AML-193 (cell line): ENCODE measurements around the gene ITGA1.

Experiments used
- DNase-seq, 2 experiments: peaks; one replicate each; lab custom pipeline; 2025; lab: John Stamatoyannopoulos, UW

The ITGA1 gene

DNA sequence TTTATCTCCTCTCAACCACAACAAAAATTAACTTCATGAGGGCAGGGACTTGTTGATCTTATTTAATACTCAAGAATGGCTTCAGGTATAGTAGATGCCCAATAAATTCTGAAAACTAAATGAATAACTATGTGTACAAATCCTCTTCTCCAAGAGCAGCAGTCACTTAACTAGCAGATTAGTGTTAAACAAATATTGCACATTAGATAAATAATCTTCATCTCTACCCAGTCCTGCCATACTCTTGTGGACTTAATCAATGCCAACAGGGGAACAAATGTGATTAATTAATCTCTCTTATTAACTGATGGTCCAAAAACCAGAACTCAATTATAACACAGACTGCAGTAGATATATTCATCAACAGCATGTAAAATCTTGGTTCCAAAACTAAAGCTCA, 15.0 kb upstream of the ITGA1 start:
- no peak for DNase-seq

DNA sequence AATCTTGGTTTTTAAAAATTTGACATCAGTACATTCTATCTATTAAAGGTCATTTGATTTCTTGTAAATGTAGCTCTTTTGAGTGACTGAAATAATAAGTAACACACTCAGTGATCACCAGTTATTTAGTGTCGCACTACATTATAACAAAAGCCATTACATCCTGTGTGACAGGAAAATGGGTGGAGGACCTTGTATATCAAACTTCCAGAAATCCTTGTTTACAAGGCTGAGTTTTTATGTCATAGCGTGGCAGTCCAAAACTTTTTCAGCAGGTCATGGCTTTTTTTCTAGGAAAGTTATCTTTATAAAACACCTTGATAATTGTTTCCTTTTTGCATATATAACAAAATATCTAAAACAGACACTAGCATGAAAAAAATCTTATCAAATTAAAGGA, 14.4 kb upstream of the ITGA1 start:
- no peak for DNase-seq

DNA sequence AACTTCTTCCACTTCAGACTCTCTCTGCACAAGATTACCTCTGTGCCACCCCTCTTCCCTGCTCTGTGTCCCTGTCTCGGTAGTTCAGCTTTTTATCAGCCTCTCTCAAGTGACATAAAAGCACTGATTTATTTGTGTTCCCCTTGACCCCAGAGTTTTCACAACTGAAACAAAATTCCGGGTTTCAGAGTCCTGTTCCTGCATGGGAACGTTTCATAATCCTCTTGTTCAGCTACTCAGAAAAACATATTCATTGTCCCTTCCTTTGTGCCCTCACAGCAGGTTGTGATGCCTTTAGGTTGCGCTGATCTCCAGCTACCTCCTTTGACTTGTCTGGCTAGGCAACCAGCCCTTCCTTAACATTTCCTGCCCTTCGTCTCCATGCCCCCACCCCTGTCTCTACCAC, 13.7 kb upstream of the ITGA1 start:
- DNase-seq = no peak

DNA sequence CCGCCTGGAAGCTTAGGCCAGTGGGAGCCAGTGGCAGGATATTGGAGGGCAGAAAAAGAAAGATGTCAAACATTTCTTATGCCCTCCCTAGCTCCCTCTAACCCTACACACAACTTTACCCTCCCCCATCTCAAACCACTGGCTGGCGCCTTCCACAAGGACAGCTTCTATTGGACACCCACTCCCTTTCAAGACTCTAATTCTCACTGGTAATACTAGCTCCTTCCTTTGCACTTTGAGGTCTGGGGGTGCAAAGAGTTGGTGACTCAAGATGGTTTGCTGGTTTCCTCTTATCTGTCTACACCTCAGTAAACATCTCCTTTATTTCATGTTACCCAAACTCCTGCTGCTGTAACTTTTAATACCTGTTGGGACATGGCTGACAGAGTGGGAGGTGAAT, 11.6 kb upstream of the ITGA1 start:
- no peak for DNase-seq

DNA sequence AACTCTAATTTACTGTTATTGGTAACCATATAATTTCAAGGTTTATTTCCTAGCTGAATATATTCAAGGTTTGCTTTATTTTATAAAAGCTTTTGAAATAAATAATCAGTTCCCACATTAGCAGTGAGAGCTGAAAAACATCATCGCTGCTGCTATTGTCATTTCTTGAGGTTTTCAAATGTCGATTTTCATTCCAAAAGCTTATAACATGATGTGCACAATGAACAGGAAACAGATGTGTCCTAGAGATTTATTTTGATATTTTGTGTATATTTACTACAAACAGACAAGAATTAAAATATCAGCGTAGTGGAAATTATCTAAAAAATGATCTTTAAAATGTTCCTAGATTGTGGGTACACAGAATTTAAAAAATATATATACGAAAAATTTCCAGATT, 10.5 kb upstream of the ITGA1 start:
- no peak for DNase-seq

DNA sequence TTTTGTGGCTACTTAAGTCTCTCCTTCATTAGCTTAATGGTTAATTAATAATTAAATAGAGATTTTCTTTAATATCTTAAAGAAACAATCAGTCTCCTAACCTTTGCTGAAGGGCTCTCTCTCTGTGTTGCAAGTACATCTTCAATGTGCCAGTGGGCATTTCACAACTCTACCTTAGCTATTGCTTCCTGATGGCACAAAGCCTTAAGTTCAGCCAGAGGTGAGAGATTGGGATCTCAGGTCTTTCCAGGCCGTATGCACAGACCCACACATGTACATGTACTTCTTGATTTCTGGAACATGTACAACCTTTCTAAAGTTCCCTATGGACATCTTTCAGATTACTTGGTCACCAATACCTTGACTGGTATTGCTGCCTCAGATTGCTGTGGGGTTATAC, 8.9 kb upstream of the ITGA1 start:
- DNase-seq = peak; percentile 25 to 33

DNA sequence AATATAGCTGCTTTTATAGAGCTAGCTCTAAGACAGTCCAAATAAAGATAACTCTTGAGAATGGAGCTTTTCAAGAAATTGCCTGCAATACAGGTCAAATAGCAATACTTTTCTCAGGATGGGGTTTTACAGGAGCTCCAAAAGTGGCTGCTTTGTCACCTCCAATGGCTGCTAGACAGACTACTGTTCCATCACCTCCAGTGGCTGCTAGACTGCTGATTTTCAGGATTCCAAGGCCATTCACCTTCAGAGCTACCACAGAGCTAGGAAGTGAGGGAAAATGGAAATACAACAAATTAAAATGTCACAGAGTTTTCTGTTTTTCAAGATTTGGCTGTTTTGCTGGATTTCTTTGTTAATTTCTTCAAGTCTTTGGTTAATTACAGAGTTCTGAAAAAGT, 8.5 kb upstream of the ITGA1 start:
- no peak for DNase-seq

DNA sequence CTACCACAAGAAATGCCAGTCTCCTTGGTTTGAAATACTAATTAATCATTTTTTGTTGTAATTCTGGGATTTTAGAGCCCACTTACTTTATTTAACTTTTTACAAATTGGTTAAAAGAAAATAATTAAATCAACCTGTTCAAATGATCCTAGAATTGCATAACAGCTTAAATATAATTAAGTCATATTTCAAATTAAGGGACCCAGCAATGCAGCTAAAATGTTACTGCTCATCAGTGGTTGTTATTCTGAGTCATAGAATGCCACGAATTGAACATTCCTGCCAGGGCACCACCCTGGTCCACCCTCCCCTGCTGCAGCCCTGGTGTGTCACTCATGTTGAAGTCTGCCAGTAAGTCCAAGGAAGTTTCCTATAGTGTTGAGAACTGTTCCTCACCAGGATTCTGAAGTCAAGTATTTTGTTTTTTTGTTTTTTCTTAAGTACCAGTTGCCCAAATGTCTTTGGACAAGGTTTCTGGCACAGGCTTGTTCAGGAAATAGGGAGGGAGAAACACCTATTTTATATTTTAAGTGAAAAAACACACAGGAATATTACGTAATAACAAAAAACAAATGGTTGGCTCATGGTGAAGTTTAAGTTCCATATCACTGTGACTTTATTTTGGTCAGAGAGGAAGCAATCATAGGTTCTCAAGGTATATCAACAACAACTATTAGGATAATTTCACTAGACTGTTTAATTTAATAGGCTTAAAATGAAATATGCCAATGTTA, 4.3 kb upstream of the ITGA1 start:
- no peak for DNase-seq

DNA sequence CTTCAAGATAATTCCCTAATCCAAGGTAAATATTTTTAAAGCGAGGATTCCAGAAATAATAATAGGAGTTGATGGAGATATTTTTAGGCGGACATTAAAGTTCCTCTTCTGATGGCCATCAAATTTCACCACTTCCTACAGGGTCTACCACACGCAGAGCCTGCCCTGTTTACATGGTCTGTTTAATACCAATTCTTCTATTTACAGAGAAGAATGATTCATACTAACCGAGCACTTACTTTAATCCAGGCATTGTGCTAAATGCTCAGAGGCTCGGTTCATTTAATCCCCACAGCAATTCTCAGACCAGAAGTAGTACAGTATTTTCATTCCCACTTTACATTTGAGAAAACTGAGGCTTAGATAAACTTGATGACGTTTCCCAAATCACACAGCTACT, 3.0 kb upstream of the ITGA1 start:
- peak; percentile 42 to 48 for DNase-seq

DNA sequence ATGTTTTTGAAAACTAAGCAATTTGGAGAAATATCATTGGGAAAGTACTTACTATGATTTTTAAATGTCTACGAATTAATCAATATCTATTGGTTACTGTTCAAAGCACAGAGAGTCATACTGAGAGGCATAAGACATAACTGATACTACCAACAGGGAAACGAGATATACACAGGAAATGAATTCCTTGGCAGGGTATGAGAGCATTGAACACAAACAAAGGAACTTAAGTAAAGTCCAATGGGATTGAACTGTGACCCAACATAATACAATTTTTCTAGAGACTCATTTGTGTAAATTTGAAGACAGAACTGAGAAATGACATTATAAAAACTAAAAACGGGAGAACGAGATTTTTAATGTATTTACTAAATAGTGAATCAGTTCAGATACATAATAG, 1.3 kb upstream of the ITGA1 start:
- no peak for DNase-seq

DNA sequence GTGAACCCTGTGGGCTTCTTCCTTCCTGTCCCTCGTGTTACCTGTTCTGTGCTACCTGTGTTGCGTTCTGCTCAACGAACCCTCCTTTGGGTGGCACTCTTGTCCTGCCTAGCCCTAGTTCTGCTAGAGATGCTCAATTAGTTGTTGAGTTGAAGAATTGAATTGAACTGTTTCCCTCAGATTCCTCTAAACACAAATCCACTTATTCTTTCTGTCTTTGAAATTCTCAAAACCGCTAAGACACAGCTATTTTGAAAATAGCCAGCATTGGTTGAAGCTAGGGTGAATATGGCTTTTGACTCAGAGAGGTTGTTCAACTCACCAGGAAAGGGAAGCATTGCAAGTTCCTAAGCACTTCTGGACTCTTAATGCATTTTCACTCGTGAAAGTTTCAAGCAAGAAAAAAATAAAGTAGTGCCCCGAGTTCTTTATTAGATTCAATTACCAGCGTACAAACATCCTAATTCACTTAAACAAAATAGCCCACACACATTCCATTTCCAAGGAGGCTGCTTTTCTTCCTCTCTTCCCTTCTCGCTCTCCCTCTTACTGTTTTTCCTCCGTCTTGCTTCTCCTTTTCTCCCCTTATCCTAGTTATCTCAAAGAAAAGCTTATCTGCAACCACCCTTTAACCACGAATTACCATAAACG, 642 bp upstream of the ITGA1 start:
- DNase-seq = no peak

DNA sequence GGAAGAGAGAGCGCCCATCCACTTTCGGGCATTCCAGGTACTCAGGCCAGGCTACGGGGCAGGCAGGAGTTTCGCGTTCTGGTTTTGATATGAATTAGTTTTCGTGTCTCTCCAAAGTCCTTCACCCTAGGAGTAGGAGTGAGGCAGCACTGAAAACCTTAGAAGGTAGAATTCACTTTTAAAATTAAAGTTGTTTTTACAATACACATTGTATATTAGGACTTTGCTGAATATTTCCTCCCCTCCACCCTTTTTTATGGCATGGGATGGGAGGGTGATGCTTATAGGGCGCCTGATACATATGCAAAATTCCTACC, 747 bp downstream of the ITGA1 start:
- no peak for DNase-seq

DNA sequence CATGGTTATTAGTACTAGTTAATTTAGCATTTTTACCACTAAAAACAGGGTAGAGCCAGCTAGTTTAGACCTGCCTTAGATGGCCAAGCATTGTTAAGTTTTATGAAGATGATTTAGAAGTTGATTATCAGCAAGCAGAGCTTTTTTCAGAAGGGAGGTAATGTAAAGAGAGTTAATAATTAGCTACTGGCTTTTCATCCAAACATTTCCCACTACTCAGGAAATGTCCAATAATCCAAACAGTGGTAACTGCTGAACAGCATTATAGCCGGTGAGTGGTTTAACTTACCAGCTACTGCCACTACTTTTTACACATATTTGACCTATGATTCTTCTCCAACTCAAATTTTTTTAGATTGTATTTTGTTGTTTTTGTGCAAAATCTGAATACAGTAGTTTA, 1.7 kb downstream of the ITGA1 start:
- DNase-seq = no peak

DNA sequence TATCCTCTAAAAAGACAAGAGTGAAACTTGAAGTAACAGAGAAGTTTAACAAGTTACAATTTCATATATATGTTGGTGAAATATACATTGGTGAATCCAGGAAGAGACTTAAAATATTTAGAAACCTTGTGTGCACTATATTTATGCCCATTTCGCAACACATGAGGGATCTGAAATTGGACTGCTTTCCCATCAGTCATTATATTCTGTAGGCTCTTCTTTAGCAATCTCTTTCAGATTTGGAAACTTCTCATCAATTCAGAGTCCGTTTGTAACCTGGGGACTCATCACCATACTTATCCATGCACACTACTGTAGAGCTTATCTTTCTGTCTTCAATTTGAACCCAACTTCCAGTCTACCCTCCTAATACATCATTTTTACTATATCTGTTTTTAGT, 2.1 kb downstream of the ITGA1 start:
- DNase-seq = peak; percentile 29 to 41

DNA sequence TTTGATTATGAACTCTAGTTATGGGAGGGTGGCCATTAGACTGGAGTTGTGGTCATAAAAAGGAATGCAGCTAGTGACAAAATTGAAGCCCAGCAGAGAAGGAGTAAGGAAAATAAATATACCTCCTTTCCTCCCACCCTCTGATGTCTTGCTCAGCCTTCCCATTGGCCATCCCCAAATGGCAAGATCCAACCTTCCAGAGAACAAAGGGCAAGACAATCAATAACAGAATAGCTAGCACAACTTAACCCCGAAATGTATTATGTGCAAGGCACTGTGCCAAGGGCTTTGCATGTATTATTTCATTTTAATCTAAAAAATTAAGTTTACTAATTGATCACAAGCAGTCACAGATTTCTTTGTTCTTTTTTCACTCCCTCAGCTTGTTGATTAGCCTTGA, 3.6 kb downstream of the ITGA1 start:
- no peak for DNase-seq

DNA sequence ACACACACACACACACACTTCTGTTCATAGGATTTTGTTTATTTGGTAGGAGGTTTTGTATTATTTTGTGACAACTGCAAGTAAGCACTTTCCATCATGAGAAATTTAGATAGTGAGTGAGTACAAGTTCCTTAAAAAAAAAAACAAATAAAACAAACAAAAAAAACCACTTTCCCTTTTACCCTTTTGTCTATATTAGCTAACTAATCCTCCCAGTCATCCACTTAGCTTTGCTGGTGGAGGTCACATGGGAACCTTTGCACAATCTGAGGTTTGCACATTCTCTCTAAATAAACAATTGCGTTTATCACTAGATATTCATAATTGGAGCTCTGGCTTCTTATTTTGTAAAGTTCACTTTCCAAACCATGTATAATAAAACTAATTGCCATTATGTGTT, 6.8 kb downstream of the ITGA1 start:
- peak in 1 of 2 experiments; percentile 17 for DNase-seq

DNA sequence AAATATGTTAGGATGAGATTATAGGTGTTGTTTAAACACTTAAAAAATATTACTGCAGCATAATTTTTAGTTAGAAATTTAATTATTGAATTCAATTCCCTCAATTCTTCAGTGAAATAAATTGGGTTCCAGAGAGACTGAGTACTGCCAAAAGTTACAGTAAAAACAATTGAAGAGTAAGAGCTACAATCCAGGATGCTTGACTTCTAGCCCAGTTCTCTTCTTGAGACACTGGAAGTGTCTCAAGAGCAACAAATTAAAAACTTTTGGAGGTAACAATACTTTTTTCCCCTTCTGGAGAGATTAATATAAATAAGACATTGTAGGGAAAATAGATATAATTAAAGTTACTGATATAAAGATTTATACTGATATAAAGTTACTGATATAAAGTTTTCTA, 8.3 kb downstream of the ITGA1 start:
- no peak for DNase-seq

DNA sequence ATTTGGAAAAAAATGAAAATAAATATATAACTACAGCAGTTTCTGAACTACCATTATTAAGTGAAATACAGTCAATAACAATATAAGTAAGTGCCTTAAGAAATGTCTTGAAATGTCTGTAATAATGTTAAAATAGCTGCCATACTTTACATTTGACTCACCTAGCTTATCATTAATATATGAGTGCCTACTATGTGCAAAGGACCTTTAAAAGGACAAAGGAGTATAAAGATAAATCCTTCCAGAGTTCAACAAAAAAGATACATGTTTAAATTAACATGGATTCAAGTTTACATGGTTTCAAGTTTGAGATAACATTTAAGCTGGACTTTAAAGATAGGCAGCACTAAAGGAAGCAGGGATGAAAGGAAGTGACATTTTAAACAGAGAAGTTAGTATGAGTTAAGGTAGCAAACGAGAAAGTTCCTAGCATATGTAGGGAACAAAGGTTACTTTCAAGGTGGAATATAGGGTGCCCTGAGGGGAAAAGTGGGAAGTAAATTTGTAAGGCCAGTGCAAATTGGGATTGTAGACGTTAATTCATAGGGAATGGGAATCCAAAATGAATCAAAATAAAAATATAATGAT, 8.9 kb downstream of the ITGA1 start:
- DNase-seq = no peak

DNA sequence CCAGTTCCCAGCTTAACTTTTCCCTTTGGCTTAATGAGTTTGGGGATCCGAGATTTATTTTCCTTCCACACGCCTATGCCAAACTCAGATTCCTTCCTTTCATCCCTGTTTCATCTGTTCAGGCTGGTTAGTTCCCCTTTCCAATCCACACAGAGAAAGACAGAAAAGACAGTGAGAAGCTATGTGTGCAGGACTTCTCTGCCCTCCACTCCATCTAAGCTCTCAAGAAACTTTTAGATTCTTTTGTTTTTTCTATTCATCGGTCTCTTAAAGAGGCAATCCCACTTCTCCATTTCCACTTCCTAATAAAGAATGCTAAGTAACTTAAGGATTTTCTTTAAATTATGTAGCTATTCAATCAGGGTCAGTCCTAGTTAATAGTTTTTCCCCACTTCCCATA, 11.2 kb downstream of the ITGA1 start:
- DNase-seq = peak; percentile 19 to 20

DNA sequence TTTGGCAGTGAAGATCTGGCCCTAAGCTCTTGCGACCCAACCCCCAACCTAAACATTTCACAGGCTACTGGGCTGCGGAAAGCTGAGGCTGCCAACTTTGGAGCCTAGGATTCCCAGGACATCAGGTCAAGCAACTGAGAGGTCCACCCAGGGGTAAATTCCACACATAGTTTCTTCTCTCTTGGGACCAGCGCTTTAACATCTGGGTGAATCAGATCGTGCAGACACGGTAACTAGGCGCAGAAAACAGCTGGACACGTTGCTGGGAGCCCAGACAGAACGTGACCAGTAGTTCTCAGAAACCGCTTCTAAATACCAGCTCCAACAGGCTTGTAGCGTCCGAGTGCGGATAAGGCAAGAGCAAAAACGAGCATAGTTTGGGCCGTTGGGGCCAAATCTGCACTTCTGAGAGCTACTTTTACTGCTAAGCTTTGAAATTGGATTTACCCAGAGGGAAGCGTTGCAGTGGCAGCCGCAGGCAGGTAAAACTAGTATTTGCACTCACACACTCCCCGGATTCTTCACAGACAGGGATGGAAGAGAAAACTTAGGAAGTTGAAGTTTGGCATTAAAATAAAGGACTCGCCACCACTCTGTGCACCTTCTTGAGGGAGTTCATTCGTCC, 11.8 kb downstream of the ITGA1 start:
- peak; percentile 24 to 35 for DNase-seq

DNA sequence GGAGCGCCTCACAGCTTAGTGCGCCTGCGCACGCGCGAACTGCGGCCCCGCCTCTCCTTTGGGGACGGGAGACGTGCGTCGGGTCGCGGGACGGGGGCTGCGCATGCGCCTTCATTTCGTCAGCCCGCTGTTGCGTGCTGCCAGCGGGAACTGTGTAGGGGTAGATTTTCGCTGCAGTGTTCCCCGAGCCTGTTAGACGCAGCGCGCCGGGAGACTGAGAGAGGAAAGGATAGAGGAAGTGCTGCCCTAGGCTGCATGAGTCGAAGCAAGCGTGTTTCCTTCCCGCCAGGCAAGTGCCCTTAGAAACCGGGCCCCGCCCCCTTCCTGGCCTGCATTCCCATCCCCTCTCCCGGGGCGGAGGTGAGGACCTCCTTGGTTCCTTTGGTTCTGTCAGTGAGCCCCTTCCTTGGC, 12.3 kb downstream of the ITGA1 start:
- peak; percentile 96 to 97 for DNase-seq

DNA sequence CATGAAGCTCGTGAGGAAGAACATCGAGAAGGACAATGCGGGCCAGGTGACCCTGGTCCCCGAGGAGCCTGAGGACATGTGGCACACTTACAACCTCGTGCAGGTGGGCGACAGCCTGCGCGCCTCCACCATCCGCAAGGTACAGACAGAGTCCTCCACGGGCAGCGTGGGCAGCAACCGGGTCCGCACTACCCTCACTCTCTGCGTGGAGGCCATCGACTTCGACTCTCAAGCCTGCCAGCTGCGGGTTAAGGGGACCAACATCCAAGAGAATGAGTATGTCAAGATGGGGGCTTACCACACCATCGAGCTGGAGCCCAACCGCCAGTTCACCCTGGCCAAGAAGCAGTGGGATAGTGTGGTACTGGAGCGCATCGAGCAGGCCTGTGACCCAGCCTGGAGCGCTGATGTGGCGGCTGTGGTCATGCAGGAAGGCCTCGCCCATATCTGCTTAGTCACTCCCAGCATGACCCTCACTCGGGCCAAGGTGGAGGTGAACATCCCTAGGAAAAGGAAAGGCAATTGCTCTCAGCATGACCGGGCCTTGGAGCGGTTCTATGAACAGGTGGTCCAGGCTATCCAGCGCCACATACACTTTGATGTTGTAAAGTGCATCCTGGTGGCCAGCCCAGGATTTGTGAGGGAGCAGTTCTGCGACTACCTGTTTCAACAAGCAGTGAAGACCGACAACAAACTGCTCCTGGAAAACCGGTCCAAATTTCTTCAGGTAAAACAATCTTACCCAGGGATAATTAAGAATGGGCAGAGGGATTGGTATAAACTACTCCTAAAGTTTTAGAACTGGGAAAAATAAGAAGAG, 12.9 kb downstream of the ITGA1 start:
- DNase-seq = peak; percentile 16 to 26
